Occipital lobe (tissue), 2 donors: ENCODE data around the gene KAT8. TPM values are rescaled to one million over a fixed set of nuclear protein-coding genes. Genes with fewer than 3 reads are reported as not detected.
A peak's percentile ranks its signal among the peaks of the same experiment; 100 is the strongest.

Experiments
- DNase-seq: peaks from one replicate; lab custom pipeline; 2025; lab: John Stamatoyannopoulos, UW
- total RNA-seq: library from RNA; depleted of rRNA; stranded (reverse); fragments of >200 nt; gene quantifications from one replicate; pipeline ENCODE4 v1.2.3, GENCODE V29; 2014

The KAT8 gene
- total RNA-seq, result 41.2 TPM

- DNase-seq, result peak; percentile 97
Observed at GRCh38 chr16:31117384-31118222, at the start of gene KAT8. TSS of gene KAT8 (plus strand) at chr16:31117664. CDS start at chr16:31117682, 18 bp downstream.

GRCh38 chr16:31071861-31072260 lies 45.6 kb upstream of the KAT8 start:
- DNase-seq, result no peak

- peak; percentile 14 for DNase-seq
Observed at GRCh38 chr16:31072540-31073141, 44.8 kb upstream of the KAT8 start.

GRCh38 chr16:31073142-31073969 lies 44.1 kb upstream of the KAT8 start:
- DNase-seq, result peak; percentile 88

- peak; percentile 98 for DNase-seq
Observed at GRCh38 chr16:31073970-31074813, 43.3 kb upstream of the KAT8 start, which contains the start of the genes ZNF646 and ZNF668. TSS of gene ZNF646 (plus strand) at chr16:31074422. CDS start at chr16:31076325, 1,903 bp downstream. TSS of gene ZNF668 (minus strand) at chr16:31074240. CDS start at chr16:31064459, 9,781 bp downstream.

- no peak for DNase-seq
Observed at GRCh38 chr16:31074814-31075183, 42.7 kb upstream of the KAT8 start.

GRCh38 chr16:31076319-31076718 lies 41.1 kb upstream of the KAT8 start:
- DNase-seq, result no peak

GRCh38 chr16:31077024-31077423 lies 40.4 kb upstream of the KAT8 start:
- DNase-seq, result no peak

GRCh38 chr16:31077592-31078396 lies 39.7 kb upstream of the KAT8 start:
- DNase-seq, result no peak

- DNase-seq, result no peak
Observed at GRCh38 chr16:31078597-31079341, 38.7 kb upstream of the KAT8 start.

GRCh38 chr16:31079342-31079944 lies 38.0 kb upstream of the KAT8 start:
- no peak for DNase-seq

- no peak for DNase-seq
Observed at GRCh38 chr16:31080035-31080629, 37.3 kb upstream of the KAT8 start.

GRCh38 chr16:31080756-31081419 lies 36.6 kb upstream of the KAT8 start:
- DNase-seq, result no peak

- no peak for DNase-seq
Observed at GRCh38 chr16:31081428-31082351, 35.8 kb upstream of the KAT8 start.

- no peak for DNase-seq
Observed at GRCh38 chr16:31082368-31083045, 35.0 kb upstream of the KAT8 start.

GRCh38 chr16:31083081-31083480 lies 34.4 kb upstream of the KAT8 start:
- no peak for DNase-seq
